GM19193 (cell line): Measurements from ENCODE around the gene ATF6.

ENCODE experiments used
- POLR2A ChIP-seq: IDR thresholded peaks from 4 replicates; pipeline ENCODE4 v1.6.1; 2011; ENCODE audit not compliant: insufficient read depth, insufficient read length; ENCODE audit errors: extremely low read depth

Gene ATF6

DNA sequence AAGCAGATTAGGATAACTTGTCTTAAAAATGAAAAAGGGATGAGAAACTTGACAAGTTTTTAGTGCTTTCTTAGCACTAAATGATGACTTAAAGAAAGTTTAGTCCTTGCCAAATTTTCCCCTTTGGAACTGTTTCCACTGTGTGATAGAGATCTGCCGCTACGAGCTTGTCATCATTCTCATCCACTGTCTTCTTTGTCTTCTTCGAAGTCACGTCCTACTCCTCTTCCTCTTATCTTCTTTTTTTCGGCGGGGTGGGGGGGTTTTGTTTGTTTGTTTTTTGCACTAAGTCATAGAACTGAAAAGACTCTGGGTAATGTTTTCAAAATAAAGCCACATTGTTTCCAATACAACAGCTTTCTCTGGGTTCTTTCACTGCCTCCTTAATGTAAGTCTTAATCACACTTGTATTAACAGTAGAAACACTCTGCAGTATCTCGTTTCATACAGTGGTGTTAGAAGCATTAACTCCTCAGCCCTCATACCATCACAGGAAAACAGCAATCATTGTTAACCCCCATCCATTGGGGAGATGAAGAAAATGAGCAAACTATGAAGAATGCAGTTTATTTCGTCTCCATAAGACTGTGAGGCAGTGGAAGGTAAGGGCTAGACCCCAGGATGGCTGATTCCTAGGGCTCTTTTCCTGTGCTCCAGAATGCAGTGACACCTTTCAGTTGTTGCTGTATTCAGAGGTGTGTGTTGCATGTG is 175.8 kb downstream of the ATF6 start:
- TF ChIP-seq POLR2A, result no peak

GRCh38 chr1:161943737-161944136 is 177.6 kb downstream of the ATF6 start:
- TF ChIP-seq POLR2A, result no peak

DNA sequence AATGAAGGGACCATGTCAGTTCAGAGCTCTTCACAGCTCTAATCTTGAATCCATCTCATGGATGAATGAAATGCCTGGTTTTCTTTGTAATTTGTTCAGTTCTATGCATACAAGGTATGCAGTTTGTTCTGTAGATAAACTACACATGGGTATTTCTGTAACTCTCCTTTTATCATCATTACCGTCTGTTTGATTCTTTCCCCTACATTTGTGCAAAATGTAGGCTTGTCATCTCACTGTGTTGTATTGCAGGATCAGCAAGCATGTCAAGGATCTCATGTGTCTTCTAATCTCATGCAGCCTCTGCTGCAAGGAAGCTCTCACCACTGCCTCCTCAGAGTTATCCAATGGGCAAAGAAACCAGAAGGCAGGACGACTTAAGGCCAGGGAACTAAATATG is 178.3 kb downstream of the ATF6 start:
- TF ChIP-seq POLR2A, result no peak

DNA sequence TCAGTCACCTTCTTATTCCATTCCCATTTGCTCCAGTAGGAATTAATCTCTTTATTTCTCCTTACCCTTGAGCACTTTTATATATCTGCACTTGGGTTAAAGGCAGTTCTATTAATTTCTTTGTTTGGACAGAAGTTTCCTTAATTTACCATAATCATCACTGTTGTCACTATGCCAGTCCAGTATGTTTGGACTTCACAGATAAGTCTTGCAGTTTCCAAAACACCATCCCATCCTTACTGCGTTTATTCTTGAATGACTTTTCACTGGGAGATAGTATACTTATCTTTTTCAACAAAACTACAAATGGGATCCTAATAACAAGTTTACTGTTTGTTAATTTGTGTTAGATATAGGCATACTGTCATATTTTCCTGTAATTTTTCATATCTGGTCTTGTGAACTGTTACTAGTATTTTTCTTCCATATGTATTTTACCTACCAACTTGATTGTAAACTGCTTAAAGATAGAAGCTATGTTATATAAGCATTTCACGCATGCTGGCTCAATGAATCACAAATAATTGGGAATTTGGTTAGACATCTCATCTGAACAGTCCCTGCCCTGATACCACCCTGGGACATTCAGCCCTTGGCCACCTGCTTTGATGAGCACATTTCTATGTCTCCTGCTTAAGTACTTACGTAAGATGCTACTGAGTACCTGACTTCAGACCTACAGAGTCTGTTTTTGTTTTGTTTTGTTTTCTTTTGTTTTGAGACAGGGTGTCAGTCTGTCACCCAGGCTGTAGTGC is 179.4 kb downstream of the ATF6 start:
- no peak for TF ChIP-seq POLR2A

- no peak for TF ChIP-seq POLR2A
Measured at GRCh38 chr1:161946071-161946987, 180.2 kb downstream of the ATF6 start.

DNA sequence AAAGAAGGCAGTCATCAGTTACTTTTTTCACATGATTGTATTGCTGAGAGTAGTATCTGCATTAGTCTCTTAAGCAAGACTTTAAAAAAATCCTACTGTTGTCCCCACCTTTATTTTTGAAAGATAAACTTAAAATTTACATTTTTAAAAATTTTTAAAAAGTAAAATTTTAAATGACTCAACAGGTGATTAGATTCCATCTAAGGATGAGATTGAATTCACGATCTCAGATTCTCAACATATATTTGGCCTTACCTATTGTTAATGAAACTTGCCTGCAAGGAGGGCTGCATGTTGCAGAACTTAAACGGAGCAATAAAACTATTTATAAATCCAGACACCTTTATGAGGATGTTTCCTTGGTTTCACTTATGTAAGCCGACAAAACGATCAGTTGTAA is 182.3 kb downstream of the ATF6 start:
- TF ChIP-seq POLR2A, result no peak

DNA sequence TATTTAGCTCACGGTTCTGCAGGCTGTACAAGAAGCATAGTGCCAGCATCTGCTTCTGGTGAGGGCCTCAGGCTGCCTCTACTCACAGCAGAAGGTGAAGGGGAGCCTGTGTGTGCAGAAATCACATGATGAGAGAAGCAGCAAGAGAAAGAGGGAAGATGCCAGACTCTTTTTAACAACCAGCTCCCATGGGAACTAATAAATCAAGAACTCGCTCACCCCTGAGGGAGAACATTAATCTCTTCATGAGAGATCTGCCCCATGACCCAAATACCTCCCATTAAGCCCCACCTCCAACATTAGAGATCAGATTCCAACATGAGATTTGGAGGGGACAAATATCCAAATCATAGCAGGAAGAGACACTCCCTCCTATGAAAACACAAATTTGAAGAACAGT is 183.4 kb downstream of the ATF6 start:
- no peak for TF ChIP-seq POLR2A

- TF ChIP-seq POLR2A, result no peak
Measured at GRCh38 chr1:161950377-161950776, 184.3 kb downstream of the ATF6 start.

- TF ChIP-seq POLR2A, result no peak
Measured at GRCh38 chr1:161951646-161952045, 185.5 kb downstream of the ATF6 start.

DNA sequence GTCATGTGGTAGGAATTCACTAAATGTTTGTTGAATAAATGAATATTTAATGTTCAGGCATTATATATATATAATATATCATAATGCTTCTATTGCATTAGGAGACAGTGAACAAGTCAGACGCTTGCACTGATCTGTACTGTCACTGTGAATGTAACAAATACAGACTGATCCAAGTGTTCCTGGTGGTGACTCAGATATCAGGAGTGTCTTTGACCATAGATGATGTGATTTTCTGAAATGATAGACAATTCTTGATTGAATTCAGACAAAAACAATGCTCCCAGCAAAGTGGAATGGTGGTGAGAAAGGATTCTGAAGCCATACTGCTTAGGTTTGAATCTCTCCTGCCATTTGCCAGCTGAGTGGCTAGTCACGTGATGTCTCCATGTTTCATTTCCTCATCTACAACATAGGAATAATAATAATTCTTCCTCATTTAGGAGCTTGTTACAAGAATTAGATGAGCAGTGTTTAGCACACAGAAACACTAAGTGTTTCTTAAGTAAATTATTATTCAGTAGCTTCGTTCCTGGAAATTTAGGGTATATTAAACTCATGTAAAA is 186.6 kb downstream of the ATF6 start:
- no peak for TF ChIP-seq POLR2A

DNA sequence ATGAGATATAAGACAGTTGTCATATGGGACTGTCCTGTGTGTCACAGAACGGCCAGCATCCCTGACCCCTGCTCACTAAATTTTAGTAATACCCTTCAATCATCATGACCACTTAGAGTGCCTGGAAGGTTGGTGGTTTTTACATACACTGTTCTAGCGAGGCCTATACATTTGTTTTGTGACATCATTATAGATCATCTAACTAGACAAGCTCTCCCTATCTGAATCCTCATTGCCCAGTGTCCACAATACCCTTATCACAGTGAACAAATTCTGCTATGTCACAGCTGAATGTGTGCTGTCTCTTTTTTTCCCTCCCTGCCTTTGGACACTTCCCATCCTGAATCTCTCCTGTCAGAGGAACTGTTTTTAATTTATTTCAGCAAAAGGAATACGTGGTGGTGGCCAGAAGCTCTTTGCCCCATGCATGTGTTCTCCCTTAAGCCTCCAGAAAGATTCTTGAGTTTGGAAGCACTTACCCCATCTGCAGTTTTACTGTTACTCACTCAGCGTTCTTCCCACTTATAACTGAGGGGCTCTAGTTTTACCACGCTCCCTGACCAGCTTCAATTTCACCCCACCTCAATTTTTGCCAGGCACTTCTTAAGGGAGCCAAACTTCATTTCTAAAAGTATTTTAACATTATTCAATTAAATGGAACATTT is 187.3 kb downstream of the ATF6 start:
- no peak for TF ChIP-seq POLR2A

DNA sequence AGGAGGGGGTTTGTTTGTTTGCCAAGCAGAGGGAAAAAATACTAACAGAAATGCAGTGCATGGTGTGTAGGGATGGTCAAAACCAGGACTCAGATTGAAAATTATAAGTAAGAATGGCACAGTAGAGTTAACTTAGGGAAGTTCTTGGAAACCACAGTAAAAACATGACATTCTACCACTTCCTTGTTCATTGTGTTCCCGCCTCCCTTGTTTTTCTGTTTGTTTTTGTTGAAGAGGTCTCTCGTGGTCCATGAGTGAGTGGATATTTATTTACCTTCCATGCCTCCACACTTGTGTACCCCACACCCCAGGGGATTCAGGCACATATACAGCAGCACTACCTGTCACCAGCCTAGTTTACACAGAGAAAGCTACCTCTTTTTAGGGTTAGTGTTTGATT is 187.9 kb downstream of the ATF6 start:
- no peak for TF ChIP-seq POLR2A

GRCh38 chr1:161954466-161954865 is 188.3 kb downstream of the ATF6 start:
- no peak for TF ChIP-seq POLR2A

- TF ChIP-seq POLR2A, result no peak
Measured at GRCh38 chr1:161955606-161956005, 189.5 kb downstream of the ATF6 start.
